GM12878 (cell line): Measurements from ENCODE around the gene CUL1.

Experiments
- CHD4 ChIP-seq: fragments of 200-600 bp; sonication (generic); IDR thresholded peaks from 2 replicates; pipeline ENCODE4 v1.6.1; 2016; ENCODE audit warnings: mild to moderate bottlenecking
- EP300 ChIP-seq, 2 experiments: fragments of 150-350 bp in 1 of 2; IDR thresholded peaks; 2 replicates each; pipeline ENCODE4 v1.6.1; 2011 to 2012; ENCODE audit warnings: low read depth in 2 of 2, low read length in 2 of 2, borderline replicate concordance in 1 of 2, improper control_type of control experiment in 1 of 2, inconsistent platforms in 1 of 2; ENCODE audit not compliant: control insufficient read depth in 1 of 2
- POLR2A ChIP-seq: IDR thresholded peaks from 2 replicates; pipeline ENCODE4 v1.6.1; 2011; ENCODE audit warnings: low read depth, mild to moderate bottlenecking, low read length
- POLR2AphosphoS5 ChIP-seq: IDR thresholded peaks from 2 replicates; pipeline ENCODE4 v1.6.1; 2011; ENCODE audit warnings: mild to moderate bottlenecking, low read length, inconsistent platforms
- RFX5 ChIP-seq: IDR thresholded peaks from 2 replicates; pipeline ENCODE4 v1.6.1; 2011; ENCODE audit warnings: low read depth, low read length, improper control_type of control experiment
- TF ChIP-seq, protein P1 (sequence below), 3 experiments: IDR thresholded peaks in 2 of 3; conservative IDR thresholded peaks in 1 of 3; 2 replicates each; pipeline ENCODE4 v1.5.1; 2011; ENCODE audit warnings: low read depth in 3 of 3, low read length in 3 of 3, mild to moderate bottlenecking in 3 of 3, control low read depth in 2 of 3, moderate library complexity in 2 of 3, inconsistent platforms in 1 of 3, mixed read lengths in 1 of 3; ENCODE audit not compliant: control insufficient read depth in 2 of 3, insufficient read depth in 1 of 3; ENCODE audit errors: extremely low read depth in 1 of 3

DNA sequence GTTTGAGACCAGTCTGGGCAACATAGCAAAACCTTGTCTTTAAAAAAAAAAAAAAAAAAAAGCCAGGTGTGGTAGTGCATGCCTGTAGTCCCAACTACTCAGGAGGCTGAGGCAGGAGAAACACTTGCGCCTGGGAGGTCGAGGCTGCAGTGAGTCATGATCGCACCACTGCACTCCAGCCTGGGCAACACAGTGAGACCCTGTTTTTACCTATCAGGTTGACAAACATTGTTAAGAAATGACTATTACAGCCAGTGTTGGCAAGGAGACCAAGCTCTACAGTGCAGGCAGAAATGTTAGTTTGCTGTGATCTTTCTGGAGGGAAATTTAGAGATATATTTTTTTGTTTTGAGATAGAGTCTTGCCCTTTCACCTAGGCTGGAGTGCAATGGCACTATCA, 37.3 kb downstream of the CUL1 start:
- TF ChIP-seq EP300 (IDR thresholded peaks at IDR 0.05; ENCODE audit: borderline replicate concordance in 1 of 2, control insufficient read depth in 1 of 2, low read depth in 2 of 2, low read length in 2 of 2) (no peak), RFX5 (no peak), POLR2AphosphoS5 (no peak), POLR2A (no peak), CHD4 (no peak)
- TF ChIP-seq, protein P1, sequence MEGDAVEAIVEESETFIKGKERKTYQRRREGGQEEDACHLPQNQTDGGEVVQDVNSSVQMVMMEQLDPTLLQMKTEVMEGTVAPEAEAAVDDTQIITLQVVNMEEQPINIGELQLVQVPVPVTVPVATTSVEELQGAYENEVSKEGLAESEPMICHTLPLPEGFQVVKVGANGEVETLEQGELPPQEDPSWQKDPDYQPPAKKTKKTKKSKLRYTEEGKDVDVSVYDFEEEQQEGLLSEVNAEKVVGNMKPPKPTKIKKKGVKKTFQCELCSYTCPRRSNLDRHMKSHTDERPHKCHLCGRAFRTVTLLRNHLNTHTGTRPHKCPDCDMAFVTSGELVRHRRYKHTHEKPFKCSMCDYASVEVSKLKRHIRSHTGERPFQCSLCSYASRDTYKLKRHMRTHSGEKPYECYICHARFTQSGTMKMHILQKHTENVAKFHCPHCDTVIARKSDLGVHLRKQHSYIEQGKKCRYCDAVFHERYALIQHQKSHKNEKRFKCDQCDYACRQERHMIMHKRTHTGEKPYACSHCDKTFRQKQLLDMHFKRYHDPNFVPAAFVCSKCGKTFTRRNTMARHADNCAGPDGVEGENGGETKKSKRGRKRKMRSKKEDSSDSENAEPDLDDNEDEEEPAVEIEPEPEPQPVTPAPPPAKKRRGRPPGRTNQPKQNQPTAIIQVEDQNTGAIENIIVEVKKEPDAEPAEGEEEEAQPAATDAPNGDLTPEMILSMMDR (IDR thresholded peaks at IDR 0.05 in 2 of 3, conservative IDR thresholded peaks at IDR 0.05 in 1 of 3; ENCODE audit: control insufficient read depth in 2 of 3, extremely low read depth in 1 of 3, insufficient read depth in 1 of 3, low read depth in 3 of 3, low read length in 3 of 3), result no peak
